GM19043 (cell line): ENCODE results near the gene S100A2.
"Not testable (repeated sequence)": the region's sequence is repeated elsewhere in the genome, so short reads cannot be mapped to it uniquely, and the experiment has no call there.

ENCODE experiments used
- ATAC-seq: cut with Tn5 transposase; IDR thresholded peaks from one replicate; pipeline ENCODE4 v1.9.1; 2021; ENCODE audit warnings: low read depth; ENCODE audit not compliant: unreplicated experiment

S100A2 gene

GRCh38 chr1:153534226-153534924 lies 31.3 kb downstream of the S100A2 start:
- ATAC-seq, result no peak

- ATAC-seq, result no peak
Measured at GRCh38 chr1:153533689-153534201, 31.9 kb downstream of the S100A2 start.

- no peak for ATAC-seq
Measured at GRCh38 chr1:153532769-153533599, 32.7 kb downstream of the S100A2 start.

- no peak for ATAC-seq
Measured at GRCh38 chr1:153532181-153532580, 33.5 kb downstream of the S100A2 start.

GRCh38 chr1:153531638-153532037 lies 34.0 kb downstream of the S100A2 start:
- no peak for ATAC-seq

GRCh38 chr1:153527683-153528040 lies 38.0 kb downstream of the S100A2 start:
- no peak for ATAC-seq

GRCh38 chr1:153527023-153527682 lies 38.5 kb downstream of the S100A2 start:
- ATAC-seq, result no peak

- no peak for ATAC-seq
Measured at GRCh38 chr1:153526132-153526543, 39.5 kb downstream of the S100A2 start.

- ATAC-seq, result no peak
Measured at GRCh38 chr1:153525088-153525728, 40.4 kb downstream of the S100A2 start.

GRCh38 chr1:153522353-153523048 lies 43.1 kb downstream of the S100A2 start:
- ATAC-seq, result not testable (repeated sequence)

- ATAC-seq, result not testable (repeated sequence)
Measured at GRCh38 chr1:153521808-153522207, 43.8 kb downstream of the S100A2 start.

- no peak for ATAC-seq
Measured at GRCh38 chr1:153520818-153521476, 44.7 kb downstream of the S100A2 start.

GRCh38 chr1:153520137-153520691 lies 45.4 kb downstream of the S100A2 start:
- not testable (repeated sequence) for ATAC-seq

GRCh38 chr1:153519242-153519641 lies 46.4 kb downstream of the S100A2 start:
- no peak for ATAC-seq

- no peak for ATAC-seq
Measured at GRCh38 chr1:153515504-153516394, 49.9 kb downstream of the S100A2 start.

GRCh38 chr1:153513666-153514065 lies 52.0 kb downstream of the S100A2 start:
- ATAC-seq, result no peak

- no peak for ATAC-seq
Measured at GRCh38 chr1:153513023-153513422, 52.6 kb downstream of the S100A2 start.
